ENCODE measurements around the gene PTEN.

PTEN gene

GRCh38 chr10:87923233-87923632 is 59.8 kb downstream of the PTEN start:
- DNase-seq: no peak

- DNase-seq: no peak
Measured at GRCh38 chr10:87925570-87925969, 62.1 kb downstream of the PTEN start.

GRCh38 chr10:87927091-87927490 is 63.7 kb downstream of the PTEN start:
- no peak for DNase-seq

GRCh38 chr10:87928996-87929395 is 65.6 kb downstream of the PTEN start:
- no peak for DNase-seq

- no peak for DNase-seq
Measured at GRCh38 chr10:87930141-87930540, 66.7 kb downstream of the PTEN start.

- DNase-seq: no peak
Measured at GRCh38 chr10:87930934-87931835, 67.8 kb downstream of the PTEN start.

GRCh38 chr10:87931836-87932230 is 68.4 kb downstream of the PTEN start:
- no peak for DNase-seq

- DNase-seq: no peak
Measured at GRCh38 chr10:87935290-87936141, 72.1 kb downstream of the PTEN start.

GRCh38 chr10:87940210-87940609 is 76.8 kb downstream of the PTEN start:
- DNase-seq: no peak

GRCh38 chr10:87942884-87943527 is 79.6 kb downstream of the PTEN start:
- DNase-seq: no peak

GRCh38 chr10:87945984-87946383 is 82.6 kb downstream of the PTEN start:
- DNase-seq: no peak

GRCh38 chr10:87952612-87953011 is 89.2 kb downstream of the PTEN start:
- DNase-seq: no peak

GRCh38 chr10:87956055-87956454 is 92.6 kb downstream of the PTEN start:
- no peak for DNase-seq

GRCh38 chr10:87957702-87958101 is 94.3 kb downstream of the PTEN start:
- DNase-seq: no peak

GRCh38 chr10:87960230-87960629 is 96.8 kb downstream of the PTEN start:
- DNase-seq: no peak

- DNase-seq: no peak
Measured at GRCh38 chr10:87961314-87961713, 97.9 kb downstream of the PTEN start.

- no peak for DNase-seq
Measured at GRCh38 chr10:87966459-87966858, 103.0 kb downstream of the PTEN start.

- DNase-seq: no peak
Measured at GRCh38 chr10:87973635-87974034, 110.2 kb downstream of the PTEN start.

- DNase-seq: no peak
Measured at GRCh38 chr10:87974130-87974529, 110.7 kb downstream of the PTEN start.

GRCh38 chr10:87974769-87975168 is 111.3 kb downstream of the PTEN start:
- DNase-seq: no peak

GRCh38 chr10:87976101-87976743 is 112.8 kb downstream of the PTEN start:
- DNase-seq: no peak

- no peak for DNase-seq
Measured at GRCh38 chr10:87978166-87978565, 114.7 kb downstream of the PTEN start.

GRCh38 chr10:87979847-87980246 is 116.4 kb downstream of the PTEN start:
- no peak for DNase-seq
